NK-92 (cell line): ENCODE measurements around the gene CD37.
"Not testable (repeated sequence)": the region's sequence is repeated elsewhere in the genome, so short reads cannot be mapped to it uniquely, and the experiment has no call there.

Experiments
- DNase-seq: peaks from one replicate; lab custom pipeline; 2025; ENCODE audit not compliant: unreplicated experiment; lab: John Stamatoyannopoulos, UW

The CD37 gene

GRCh38 chr19:49373174-49373573 is 38.0 kb downstream of the CD37 start:
- not testable (repeated sequence) for DNase-seq

GRCh38 chr19:49374665-49375434 is 39.6 kb downstream of the CD37 start:
- no peak for DNase-seq

- DNase-seq = no peak
These were observed 43.3 kb downstream of the CD37 start for GRCh38 chr19:49378512-49378911.

- no peak for DNase-seq
These were observed 45.2 kb downstream of the CD37 start for GRCh38 chr19:49380391-49380790.

- DNase-seq = no peak
These were observed 47.4 kb downstream of the CD37 start for GRCh38 chr19:49382639-49383038.

- no peak for DNase-seq
These were observed 48.4 kb downstream of the CD37 start for GRCh38 chr19:49383599-49383998.

GRCh38 chr19:49387936-49388372 is 52.7 kb downstream of the CD37 start, which contains the start of gene KASH5:
KASH5 (plus strand) TSS chr19:49388249; CDS start chr19:49390884, 2,635 bp downstream.
- DNase-seq = no peak

GRCh38 chr19:49389406-49389805 is 54.2 kb downstream of the CD37 start:
- DNase-seq = no peak
